ENCODE data around the gene SLC38A8.

SLC38A8 gene

DNA sequence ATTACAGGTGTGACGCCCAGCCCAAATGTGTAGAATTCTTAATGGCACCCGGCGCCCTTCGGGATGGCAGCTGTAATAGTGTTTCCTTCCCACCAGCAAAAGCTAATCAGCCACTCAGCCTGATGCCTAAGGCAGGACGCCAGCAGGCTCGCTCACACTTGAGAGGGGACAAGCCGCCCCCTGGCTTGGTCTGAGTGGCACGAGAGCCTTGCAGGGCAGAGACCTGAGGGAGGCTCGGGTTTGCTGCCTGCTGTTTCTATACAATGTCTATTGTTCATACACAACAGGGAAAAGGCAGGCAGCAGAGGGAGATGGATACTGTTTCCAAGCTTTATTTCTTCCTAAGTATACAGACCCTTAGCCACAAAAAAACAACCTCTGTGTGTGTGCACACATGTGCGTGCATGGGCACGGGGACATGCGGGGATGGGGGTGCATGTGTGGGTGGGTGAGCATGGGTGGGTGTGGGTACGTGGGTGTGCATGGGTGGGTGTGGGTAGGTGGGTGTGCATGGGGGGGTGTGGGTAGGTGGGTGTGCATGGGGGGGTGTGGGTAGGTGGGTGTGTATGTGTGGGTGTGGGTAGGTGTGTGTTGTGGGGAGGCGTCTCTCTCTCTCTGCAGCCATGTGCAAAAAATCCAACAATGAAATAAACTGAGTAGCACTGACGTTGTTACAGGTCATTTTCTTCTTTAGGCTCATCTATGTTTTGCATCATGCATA, 10.0 kb downstream of the SLC38A8 start:
- TF ChIP-seq, protein P1, sequence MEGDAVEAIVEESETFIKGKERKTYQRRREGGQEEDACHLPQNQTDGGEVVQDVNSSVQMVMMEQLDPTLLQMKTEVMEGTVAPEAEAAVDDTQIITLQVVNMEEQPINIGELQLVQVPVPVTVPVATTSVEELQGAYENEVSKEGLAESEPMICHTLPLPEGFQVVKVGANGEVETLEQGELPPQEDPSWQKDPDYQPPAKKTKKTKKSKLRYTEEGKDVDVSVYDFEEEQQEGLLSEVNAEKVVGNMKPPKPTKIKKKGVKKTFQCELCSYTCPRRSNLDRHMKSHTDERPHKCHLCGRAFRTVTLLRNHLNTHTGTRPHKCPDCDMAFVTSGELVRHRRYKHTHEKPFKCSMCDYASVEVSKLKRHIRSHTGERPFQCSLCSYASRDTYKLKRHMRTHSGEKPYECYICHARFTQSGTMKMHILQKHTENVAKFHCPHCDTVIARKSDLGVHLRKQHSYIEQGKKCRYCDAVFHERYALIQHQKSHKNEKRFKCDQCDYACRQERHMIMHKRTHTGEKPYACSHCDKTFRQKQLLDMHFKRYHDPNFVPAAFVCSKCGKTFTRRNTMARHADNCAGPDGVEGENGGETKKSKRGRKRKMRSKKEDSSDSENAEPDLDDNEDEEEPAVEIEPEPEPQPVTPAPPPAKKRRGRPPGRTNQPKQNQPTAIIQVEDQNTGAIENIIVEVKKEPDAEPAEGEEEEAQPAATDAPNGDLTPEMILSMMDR (IDR thresholded peaks at IDR 0.05; ENCODE audit: extremely low read depth, insufficient read depth, missing control alignments), result no peak
- DNase-seq (ENCODE audit: low spot score), result no peak
- in situ Hi-C loops (cut with MboI; ENCODE audit: low pct_unique_long_range_greater_than_20kb, low sequenced_read_pairs, unreplicated experiment), result no loop called here

DNA sequence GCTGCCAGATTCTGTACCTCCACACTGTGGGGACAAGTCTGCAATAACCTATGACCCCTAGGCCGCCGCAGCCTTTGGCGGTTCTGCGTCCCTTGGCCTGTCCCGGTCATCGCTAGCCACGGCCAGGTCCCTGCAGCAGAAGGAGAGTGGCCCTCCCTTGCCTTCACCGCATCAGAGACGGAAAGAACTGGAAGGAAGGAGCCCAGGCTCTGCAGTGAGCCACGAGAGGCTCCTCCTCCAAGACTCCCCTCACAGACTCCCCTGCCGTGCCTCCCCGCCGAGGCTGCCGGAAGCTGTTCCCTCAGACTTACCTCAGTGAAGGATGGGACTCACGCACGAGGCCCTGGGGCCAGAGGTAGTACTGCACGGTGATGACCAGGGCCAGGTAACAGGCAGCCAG, 11.0 kb downstream of the SLC38A8 start:
- TF ChIP-seq, protein P1 (IDR thresholded peaks at IDR 0.05; ENCODE audit: extremely low read depth, insufficient read depth, missing control alignments), result no peak
- no peak for DNase-seq (ENCODE audit: low spot score)
- in situ Hi-C loops (cut with MboI; ENCODE audit: low pct_unique_long_range_greater_than_20kb, low sequenced_read_pairs, unreplicated experiment), result no loop called here

DNA sequence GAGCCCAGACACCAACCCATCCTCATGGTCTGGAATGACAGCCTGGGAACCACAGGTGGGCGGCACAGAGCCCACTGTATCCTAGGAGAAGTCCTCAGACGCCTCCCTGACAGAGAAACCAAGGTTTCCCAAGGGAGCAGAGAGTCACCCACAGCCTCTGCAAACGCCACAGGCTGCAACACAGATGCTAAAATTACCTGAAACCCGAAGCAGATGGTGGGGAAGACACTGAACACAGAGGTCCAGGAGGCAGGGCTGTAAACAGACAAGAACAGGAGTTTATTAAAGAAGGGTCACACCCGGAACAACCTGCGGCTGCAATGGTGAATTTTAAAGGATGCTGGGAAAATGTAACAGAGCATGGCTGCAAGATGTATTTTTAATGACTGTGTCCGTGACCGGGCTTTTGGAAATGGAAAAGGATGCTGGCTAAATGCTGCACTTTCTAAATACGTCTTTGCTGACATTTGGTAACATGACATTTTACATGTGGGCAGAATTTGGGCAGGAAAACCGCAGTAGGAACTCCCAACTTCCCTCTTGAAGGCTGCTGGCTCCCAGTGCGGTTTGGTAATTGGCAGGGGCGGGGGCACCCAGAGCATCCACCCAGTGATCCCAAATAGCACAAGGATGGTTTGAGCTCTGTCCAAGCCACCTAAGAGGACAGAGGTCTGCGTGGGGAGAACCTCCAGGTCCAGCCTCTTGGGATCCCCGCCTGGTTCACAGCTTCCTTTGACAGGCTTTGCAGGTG, 13.1 kb downstream of the SLC38A8 start:
- TF ChIP-seq, protein P1 (IDR thresholded peaks at IDR 0.05; ENCODE audit: extremely low read depth, insufficient read depth, missing control alignments), result no peak
- DNase-seq (ENCODE audit: low spot score), result no peak
- in situ Hi-C loops (cut with MboI; ENCODE audit: low pct_unique_long_range_greater_than_20kb, low sequenced_read_pairs, unreplicated experiment), result no loop called here

DNA sequence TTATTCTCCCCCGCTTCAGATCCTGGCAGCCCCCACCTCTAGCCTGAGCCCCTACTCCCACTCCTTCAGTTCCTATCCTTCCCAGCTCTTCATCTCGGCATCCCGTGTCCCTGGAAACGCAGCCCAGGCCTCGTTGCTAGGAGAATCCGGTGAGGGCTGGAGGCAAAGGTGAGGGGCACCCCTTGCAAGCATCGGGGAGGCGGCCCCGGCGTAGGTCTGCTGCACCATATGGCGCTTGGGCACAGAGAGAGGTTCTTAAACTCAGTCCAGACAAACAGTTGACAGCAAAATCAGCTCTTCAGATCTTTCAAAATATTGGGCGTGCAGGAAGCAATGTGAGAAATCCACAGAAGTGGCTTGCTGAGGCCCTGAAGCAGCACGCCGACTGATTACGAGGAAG, 15.0 kb downstream of the SLC38A8 start:
- in situ Hi-C loops (cut with MboI; ENCODE audit: low pct_unique_long_range_greater_than_20kb, low sequenced_read_pairs, unreplicated experiment), result no loop called here
- DNase-seq (ENCODE audit: low spot score), result no peak
- TF ChIP-seq, protein P1 (IDR thresholded peaks at IDR 0.05; ENCODE audit: extremely low read depth, insufficient read depth, missing control alignments), result no peak

DNA sequence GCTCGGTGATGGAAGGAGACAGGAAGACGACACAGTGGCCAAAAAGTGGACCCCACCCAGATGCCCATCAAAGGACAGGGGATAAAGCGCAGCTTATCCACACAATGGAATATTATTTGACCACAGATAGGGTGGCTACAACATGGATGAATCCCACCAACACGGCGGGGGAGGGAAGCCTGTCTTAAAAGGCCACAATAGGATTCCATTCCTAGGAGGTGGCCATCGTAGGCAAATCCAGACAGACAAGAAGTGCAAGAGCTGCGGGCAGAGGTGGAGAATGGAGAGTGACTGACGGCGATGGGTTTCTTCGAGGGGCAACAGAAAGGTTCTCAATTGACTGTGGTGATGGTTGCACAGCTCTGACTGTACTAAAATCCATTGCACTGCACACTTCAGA, 16.0 kb downstream of the SLC38A8 start:
- DNase-seq (ENCODE audit: low spot score), result no peak
- in situ Hi-C loops (cut with MboI; ENCODE audit: low pct_unique_long_range_greater_than_20kb, low sequenced_read_pairs, unreplicated experiment), result no loop called here
- TF ChIP-seq, protein P1 (IDR thresholded peaks at IDR 0.05; ENCODE audit: extremely low read depth, insufficient read depth, missing control alignments), result no peak

DNA sequence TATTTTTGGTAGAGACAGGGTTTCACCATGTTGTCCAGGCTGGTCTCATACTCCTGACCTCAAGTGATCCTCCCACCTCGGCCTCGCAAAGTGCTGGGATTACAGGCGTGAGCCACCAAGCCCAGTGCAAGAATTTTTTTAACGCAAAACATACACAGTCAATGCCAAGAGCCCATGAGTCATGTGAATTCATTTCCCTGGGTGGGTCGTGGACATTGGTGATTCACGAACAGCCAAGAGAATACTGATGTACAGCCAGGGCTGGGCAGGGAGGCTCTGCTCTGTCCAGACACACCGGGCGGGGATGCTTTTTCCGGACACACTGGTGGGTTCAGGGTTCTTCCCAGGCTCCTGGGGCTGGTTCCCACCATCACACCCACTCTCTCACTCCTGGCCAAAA, 17.7 kb downstream of the SLC38A8 start:
- in situ Hi-C loops (cut with MboI; ENCODE audit: low pct_unique_long_range_greater_than_20kb, low sequenced_read_pairs, unreplicated experiment), result no loop called here
- no peak for DNase-seq (ENCODE audit: low spot score)
- TF ChIP-seq, protein P1 (IDR thresholded peaks at IDR 0.05; ENCODE audit: extremely low read depth, insufficient read depth, missing control alignments), result no peak

Data from GM13977 (cell line).